SK-N-SH (cell line): ENCODE results near the gene ETV6.

Source experiments
- GABPA ChIP-seq: IDR thresholded peaks from 2 replicates; pipeline ENCODE4 v1.4.0; 2012; ENCODE audit warnings: low read depth, mild to moderate bottlenecking
- RFX5 ChIP-seq: IDR thresholded peaks from 2 replicates; pipeline ENCODE4 v1.6.1; 2012; ENCODE audit warnings: mild to moderate bottlenecking, improper control_type of control experiment, low read length
- TF ChIP-seq, protein P1 (sequence below): IDR thresholded peaks from 2 replicates; pipeline ENCODE4 v1.4.0; 2012; ENCODE audit warnings: low read depth
- TF ChIP-seq, protein P2 (sequence below): fragments of 200-600 bp; sonication (generic); IDR thresholded peaks from 2 replicates; pipeline ENCODE4 v1.6.1; 2017; ENCODE audit warnings: antibody characterized with exemption, mild to moderate bottlenecking, moderate library complexity

DNA sequence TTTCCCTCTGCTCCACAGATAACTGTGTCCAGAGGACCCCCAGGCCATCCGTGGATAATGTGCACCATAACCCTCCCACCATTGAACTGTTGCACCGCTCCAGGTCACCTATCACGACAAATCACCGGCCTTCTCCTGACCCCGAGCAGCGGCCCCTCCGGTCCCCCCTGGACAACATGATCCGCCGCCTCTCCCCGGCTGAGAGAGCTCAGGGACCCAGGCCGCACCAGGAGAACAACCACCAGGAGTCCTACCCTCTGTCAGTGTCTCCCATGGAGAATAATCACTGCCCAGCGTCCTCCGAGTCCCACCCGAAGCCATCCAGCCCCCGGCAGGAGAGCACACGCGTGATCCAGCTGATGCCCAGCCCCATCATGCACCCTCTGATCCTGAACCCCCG is 219.9 kb downstream of the ETV6 start:
- TF ChIP-seq, protein P1, sequence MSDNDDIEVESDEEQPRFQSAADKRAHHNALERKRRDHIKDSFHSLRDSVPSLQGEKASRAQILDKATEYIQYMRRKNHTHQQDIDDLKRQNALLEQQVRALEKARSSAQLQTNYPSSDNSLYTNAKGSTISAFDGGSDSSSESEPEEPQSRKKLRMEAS, result no peak
- no peak for TF ChIP-seq RFX5
- TF ChIP-seq, protein P2, sequence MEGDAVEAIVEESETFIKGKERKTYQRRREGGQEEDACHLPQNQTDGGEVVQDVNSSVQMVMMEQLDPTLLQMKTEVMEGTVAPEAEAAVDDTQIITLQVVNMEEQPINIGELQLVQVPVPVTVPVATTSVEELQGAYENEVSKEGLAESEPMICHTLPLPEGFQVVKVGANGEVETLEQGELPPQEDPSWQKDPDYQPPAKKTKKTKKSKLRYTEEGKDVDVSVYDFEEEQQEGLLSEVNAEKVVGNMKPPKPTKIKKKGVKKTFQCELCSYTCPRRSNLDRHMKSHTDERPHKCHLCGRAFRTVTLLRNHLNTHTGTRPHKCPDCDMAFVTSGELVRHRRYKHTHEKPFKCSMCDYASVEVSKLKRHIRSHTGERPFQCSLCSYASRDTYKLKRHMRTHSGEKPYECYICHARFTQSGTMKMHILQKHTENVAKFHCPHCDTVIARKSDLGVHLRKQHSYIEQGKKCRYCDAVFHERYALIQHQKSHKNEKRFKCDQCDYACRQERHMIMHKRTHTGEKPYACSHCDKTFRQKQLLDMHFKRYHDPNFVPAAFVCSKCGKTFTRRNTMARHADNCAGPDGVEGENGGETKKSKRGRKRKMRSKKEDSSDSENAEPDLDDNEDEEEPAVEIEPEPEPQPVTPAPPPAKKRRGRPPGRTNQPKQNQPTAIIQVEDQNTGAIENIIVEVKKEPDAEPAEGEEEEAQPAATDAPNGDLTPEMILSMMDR, result no peak
- TF ChIP-seq GABPA, result no peak
